ENCODE measurements around the gene PAX9.

DNA sequence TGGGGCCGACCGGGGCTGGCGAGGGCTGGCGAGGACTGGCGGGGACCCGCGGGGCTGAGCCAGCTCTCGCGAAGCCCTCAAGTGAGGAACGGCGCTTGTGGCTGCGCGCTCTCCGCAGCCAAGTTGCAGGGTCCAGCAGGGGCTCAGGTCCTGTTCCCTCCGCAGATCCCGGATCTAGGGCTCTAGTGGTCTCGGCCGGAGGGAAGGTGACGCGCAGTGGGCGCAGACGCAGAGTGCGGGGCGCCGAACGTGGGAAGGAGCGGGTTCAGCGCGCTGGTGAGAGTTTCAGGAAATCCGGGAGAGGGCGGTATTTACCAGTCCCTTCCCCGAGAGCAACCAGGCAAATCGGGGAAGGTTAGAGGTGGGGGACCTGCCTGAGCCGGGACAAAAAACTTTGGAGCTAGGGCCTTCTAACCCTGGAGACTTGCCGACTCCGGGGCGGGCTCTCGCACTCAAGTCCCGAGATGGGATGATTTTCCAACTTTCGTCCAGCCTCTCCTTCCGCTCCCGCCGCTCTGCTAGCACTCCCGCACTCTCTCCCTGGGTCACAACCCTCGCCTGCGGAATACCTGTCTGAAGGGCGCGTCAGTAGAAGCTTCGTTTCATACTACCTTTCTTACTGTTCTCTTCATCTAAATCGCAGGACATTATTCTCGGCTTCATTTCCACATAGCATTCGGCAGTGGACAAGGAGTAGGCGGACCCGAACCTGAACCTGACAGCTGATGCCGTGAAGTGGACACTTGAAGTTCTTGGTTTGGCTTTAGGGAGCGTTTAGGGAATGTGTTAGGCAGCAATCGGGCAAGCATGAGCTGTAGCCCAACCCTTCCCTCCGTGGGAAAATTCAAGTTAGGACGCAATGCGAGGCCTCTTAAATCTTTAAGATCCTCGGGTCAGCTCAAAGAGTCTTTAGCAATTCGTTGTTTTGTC lies 13.6 kb upstream of the PAX9 start:
- TF ChIP-seq, protein P1, sequence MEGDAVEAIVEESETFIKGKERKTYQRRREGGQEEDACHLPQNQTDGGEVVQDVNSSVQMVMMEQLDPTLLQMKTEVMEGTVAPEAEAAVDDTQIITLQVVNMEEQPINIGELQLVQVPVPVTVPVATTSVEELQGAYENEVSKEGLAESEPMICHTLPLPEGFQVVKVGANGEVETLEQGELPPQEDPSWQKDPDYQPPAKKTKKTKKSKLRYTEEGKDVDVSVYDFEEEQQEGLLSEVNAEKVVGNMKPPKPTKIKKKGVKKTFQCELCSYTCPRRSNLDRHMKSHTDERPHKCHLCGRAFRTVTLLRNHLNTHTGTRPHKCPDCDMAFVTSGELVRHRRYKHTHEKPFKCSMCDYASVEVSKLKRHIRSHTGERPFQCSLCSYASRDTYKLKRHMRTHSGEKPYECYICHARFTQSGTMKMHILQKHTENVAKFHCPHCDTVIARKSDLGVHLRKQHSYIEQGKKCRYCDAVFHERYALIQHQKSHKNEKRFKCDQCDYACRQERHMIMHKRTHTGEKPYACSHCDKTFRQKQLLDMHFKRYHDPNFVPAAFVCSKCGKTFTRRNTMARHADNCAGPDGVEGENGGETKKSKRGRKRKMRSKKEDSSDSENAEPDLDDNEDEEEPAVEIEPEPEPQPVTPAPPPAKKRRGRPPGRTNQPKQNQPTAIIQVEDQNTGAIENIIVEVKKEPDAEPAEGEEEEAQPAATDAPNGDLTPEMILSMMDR (IDR thresholded peaks at IDR 0.05), result peak in 2 of 3 donors; percentile 27 to 43
- no peak for TF ChIP-seq POLR2A (IDR thresholded peaks at IDR 0.05)

Data from breast epithelium (tissue), 3 donors.